NCI-H1105 (cell line): Measurements from ENCODE around the gene ATP2C2.

Experiments used
- DNase-seq: peaks from one replicate; lab custom pipeline; 2025; lab: John Stamatoyannopoulos, UW

ATP2C2 gene

GRCh38 chr16:84475643-84476240 lies 107.4 kb downstream of the ATP2C2 start:
- DNase-seq = no peak

- no peak for DNase-seq
These were observed 108.1 kb downstream of the ATP2C2 start for GRCh38 chr16:84476401-84476800.

DNA sequence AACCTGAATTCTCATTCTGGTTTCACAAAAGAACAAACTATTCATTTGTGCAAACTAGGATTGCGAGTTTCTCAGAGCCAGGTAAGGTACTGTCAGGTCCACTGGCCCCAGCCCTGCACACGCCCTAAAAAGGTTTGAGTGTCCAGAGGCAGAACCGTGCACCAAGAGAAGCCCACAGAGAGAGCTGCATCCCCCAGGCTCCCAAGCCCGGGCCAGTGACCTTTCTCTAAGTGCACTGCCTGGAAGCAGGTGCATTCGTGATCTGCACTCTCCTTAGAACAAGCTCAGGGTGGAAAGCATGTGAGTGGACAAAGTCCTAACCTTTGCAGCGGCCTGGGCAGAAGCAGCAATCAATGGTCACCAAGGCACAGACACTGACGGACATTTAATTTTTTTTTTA lies 109.3 kb downstream of the ATP2C2 start:
- no peak for DNase-seq

GRCh38 chr16:84478172-84478947 lies 110.0 kb downstream of the ATP2C2 start:
- DNase-seq = no peak

DNA sequence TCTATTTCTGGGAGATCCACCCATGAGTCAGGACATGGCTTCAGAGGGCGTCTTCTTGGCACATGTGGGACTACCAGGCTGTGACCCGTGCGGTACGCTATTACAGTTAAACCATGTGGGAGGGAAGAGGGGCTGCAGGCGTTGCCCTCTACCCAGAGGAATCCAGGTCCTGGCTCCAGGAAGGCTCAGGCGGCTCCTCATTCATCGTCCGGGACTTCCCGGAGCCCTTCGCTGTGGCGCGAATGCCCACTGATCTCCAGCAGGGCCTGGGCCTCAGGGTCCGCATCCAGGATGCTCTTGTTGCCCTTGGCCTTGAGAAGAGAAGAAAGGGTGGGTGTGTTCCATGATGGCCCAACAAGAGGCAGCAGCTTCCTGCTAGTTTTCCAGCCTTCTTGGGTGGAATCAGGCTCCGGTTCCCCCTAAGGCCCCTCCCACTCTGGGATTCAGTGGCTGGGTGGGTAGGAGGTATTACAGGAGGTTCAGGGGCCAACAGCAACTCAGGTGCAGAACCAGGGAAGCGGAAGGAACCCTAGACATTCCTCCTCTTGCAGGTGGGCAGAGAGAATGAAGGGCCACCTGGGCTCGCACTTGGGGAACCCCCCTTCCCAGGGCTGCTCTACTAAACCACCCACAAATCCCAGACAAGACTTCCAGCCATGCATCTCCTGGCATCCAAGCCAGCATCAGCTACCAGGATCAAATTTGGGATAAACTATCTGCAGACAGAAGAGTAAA lies 111.5 kb downstream of the ATP2C2 start:
- DNase-seq = no peak

DNA sequence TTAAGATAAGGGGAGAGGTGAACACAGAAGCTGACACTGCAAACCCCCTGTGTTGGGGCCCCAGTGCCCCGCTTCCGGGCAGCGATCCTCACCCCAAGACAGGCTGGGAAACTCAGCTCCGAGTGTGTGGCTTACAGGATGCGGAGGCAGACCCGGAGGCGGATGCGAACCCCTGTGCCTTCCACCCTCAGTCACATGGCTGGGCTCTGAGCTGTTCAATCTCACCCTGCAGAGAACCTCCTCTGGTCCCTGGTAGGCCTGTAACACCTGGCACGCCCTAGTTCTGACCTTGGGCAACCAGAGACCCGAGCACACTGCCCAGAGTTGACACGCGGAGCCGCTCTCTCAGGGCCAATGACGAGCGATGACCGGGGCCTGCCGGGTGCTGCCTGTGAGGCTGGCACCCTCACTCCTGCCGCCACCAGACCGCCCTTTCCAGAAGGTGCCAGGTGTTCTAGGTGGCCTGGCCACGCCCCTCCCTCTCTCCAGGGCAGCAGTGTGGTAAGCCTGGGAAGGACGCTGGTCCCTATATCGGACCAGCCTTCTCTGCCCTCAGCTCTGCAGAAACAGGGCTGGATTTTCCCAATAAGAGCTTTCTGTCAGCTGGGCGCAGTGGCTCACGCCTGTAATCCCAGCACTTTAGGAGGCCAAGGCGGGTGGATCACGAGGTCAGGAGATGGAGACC lies 112.9 kb downstream of the ATP2C2 start:
- DNase-seq = no peak

GRCh38 chr16:84482001-84482891 lies 113.9 kb downstream of the ATP2C2 start:
- DNase-seq = no peak

DNA sequence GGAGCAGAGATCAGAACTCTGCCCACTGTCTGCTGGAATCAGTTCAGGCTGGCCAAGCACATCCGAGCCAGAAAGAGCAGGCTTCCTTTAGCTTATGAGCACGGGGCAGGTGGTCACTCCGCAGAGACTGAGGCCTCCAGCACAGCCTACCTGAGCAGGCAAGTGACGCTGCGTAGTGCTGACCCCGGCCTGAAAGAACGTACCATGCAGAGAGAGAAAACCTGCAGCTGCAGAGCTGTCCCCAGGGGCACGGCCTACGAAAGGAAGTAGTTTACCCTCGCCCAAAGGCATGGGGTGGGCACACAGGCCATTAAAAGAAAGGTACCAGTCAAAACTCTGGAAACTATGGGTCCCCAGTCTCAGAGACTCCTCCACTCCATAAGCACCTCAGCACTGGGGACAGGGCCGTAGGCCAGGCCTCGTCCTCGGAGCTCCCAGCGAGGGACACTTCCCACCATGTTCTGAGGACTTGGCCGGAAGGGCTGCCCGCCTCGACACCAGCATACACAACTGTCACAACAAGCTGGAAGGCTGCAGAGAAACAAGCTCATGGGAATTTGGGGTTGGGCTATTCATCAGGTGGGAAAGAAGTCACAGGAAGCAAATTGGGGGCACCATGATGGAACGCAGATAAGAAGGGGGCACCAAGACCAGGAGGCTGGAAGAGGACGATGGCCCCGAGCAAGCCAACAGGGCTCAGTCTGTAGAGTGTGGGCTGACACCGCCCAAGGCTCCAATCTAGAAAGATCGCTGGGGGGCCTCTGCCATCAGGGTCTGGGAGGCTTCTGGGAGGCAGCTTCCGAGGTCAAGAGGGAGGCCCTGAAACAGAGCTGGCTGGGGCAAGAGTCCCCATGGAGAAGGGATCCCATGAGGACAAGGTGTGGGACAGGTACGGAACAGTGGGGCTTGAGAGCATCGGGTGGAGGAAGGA lies 114.9 kb downstream of the ATP2C2 start:
- DNase-seq = no peak

DNA sequence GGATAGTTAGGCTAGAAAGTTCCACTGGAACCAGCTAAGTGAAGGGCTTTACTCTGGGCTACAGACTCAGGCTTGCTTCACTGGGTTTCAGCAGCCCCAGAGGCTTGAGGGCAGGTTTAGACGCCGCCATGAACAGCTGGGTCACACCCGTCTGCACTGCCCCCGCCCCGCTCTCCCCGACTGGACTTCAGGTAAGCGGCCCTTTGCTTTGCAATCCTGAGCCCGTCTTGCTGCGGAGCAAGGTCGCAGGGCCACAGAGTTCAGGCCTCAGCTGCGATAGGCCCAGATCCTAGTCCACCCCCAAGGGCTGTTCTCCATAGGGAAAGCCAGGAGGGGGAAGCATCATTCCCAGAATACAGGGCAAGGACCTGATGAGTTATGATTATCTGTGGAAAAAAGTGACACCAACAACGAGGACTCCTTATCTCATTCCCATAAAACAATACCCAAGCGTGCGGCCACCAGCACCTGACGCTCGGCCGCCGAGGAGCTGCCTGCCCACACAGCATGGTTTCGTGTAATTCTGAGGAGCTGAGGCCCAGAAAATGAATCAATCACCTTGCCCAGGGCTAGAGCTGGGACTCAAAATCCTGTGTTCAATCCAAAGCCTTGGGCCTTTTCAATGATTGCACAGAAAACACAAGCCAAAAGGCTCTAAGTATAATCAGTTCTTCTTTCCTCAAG lies 115.7 kb downstream of the ATP2C2 start:
- DNase-seq = no peak

- no peak for DNase-seq
These were observed 116.4 kb downstream of the ATP2C2 start for GRCh38 chr16:84484579-84485254.

DNA sequence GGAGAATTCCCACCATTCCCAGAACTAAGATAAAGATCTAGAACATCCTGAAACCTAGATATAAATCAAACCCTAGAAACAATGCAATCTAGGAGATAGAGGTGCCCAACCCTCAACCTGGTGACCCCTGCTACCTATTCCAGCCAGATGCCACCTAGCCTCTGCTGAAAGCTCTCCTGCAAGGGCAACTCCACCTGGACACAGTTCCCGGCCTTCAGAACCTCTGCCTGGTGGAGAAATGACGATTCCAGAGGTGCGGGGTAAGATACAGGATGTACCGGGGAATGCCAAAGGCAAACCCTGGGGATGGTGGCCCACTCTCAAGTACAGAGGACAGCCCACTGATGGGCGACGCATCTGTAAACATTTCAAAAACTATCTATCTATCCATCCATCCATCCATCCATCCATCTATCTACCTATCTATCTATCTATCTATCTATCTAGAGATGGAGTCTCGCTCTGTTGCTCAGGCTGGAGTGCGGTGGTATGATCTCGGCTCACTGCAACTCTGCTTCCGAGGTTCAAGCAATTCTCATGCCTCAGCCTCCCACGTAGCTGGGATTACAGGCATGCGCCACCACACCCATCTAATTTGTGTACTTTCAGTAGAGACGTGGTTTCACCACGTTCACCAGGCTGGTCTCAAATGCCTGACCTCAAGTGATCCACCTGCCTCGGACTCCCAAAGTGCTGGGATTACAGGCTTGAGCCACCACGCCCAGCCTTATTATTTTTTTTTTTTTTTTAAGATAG lies 117.1 kb downstream of the ATP2C2 start:
- DNase-seq = no peak

DNA sequence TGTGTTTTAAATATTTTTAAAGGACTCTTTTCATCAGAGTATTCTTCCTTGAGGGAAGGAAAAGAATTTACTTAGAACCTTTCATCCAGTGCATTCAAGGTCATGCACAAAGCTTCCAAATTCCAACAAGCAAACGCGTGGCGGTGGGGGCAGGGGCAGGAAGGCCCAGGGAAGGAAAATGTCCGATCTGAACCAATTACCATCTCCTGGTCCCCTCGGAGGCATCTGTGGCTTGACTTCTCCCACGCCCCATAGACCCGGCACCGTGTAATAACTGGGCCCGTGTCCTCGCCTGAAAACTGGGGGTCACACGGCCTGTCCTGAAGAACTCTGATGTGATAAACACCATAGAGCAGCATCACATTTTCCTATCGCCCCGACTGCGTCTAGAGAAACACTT lies 117.8 kb downstream of the ATP2C2 start:
- DNase-seq = no peak

DNA sequence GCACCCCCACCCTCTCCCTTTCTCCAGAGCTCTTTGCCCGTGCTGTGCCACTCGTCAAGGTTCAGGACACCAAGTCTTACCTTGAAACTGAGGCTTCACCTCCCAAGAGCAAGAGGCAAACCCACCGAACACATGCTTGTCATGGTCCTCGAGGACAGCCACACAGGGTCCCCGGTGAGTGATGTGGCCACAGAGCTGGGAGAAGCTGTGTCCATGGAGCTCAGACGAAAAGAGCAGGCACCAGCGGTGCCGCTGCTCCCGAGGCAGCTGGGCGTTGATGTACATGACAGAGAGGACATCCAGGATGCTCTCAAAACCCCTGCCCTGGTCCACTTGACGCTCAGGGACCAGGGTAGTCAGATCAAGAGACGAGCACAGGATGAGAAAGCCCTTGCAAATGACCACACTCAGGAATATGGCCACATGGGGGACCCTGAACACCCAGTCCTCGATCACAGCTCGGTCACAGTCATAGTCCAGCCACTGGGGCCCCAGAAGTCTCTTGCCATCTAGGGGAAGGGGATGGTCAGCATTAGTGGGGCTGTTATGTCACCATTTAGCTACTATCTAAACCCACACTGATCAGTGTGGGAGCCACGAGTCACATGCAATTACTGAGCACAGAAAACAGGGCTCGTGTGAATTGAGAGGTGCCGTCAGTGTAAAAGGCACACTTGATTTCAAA lies 118.4 kb downstream of the ATP2C2 start:
- no peak for DNase-seq

GRCh38 chr16:84487358-84487757 lies 119.0 kb downstream of the ATP2C2 start:
- no peak for DNase-seq

DNA sequence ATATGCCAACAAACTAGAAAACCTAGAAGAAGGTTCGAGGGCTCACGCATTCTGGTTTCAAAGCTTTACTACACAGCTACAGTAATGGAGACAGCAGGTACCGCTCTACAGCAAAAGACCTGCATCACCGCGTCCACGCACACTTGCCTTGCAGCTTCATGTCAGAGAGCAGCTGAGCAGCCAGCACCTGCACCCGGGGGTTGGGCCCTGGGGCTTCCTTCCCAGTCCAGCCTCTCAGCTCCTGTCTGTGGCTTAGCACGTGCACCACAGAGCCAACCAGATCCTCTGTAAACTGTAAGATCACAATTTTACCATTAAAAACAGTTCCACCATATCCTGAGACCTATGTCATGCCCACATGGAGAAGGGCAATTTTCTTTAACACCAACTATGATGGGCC lies 120.8 kb downstream of the ATP2C2 start:
- DNase-seq = no peak

DNA sequence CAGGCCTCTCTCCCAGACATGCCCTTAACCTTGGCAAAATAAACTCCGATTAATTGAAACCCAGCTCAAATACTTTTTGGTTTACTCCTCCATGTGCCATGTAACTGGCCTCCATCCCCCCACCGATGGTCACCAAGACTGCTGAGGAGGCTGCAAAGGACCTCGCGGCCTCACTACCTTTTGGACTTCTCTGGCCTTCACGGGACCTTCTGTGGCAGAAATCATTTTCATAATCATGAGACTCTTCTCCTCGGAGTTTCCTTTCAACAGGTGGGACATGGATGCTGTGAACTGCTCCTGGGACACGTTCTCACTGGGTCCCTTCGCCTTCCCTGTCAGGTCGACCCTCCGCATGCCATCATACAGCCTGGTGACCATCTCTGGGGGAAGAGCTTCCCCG lies 127.2 kb downstream of the ATP2C2 start:
- no peak for DNase-seq

GRCh38 chr16:84496991-84497390 lies 128.7 kb downstream of the ATP2C2 start:
- no peak for DNase-seq
